Skeletal muscle satellite cell (primary cell): ENCODE measurements around the gene LRP1B.

ENCODE experiments used
- H3K27me3 ChIP-seq: 2 replicates; pipeline ENCODE4 v1.7.0; 2013; ENCODE audit warnings: low read length; ENCODE audit not compliant: control insufficient read depth, insufficient read depth
- H3K36me3 ChIP-seq: 2 replicates; pipeline ENCODE4 v1.7.0; 2013; ENCODE audit warnings: mild to moderate bottlenecking, control low read depth, low read length; ENCODE audit not compliant: insufficient read depth
- H3K4me1 ChIP-seq: 2 replicates; pipeline ENCODE4 v1.7.0; 2013; ENCODE audit warnings: low read length; ENCODE audit not compliant: control insufficient read depth, insufficient read depth
- H3K4me2 ChIP-seq: 2 replicates; pipeline ENCODE4 v1.7.0; 2013; ENCODE audit warnings: mild to moderate bottlenecking, low read length
- H3K4me3 ChIP-seq: 2 replicates; pipeline ENCODE4 v1.7.0; 2013; ENCODE audit warnings: low read length
- H3K9ac ChIP-seq: 2 replicates; pipeline ENCODE4 v1.7.0; 2013; ENCODE audit warnings: mild to moderate bottlenecking, low read depth, low read length, moderate library complexity
- H3K9me3 ChIP-seq: replicated peaks from 2 replicates; pipeline ENCODE4 v1.7.0; 2013; ENCODE audit warnings: mild to moderate bottlenecking, control low read depth, low read length

The LRP1B gene

DNA sequence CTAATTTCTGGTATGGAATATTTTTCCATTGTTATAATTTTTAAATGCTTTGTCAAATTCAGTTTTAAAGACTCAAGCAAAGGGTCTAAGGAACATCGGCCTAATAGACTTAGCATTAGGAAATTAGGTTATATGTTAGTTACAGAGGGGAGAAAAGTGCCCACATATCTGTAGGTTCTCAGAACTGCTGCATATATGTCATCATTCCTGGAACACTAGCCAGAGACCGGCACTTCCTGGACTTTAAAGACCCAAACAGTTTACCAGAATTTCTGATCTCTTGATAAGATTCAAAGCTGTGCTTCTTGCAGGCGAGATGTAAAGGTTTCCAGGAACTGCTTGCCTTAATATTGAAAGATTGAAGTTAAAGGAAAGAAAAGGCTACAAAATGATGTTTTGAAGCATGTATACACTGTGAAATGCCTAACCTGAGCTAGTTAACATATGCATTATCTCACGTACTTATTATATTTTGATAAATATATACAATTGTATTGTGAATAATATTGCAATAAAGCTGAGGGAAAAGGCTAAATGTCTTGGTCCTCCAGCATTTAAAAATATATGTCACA, 993.6 kb downstream of the LRP1B start:
- Histone ChIP-seq H3K27me3 (no peaks in the 10 kb centered on the region), H3K4me2 (no peak overlapping the region)

GRCh38 chr2:141133883-141134282, 996.9 kb downstream of the LRP1B start:
- no peaks in the 10 kb centered on the region for H3K4me1 ChIP-seq
- H3K4me2 ChIP-seq: no peak overlapping the region
- H3K9me3 ChIP-seq: no peaks in the 10 kb centered on the region
- H3K9ac ChIP-seq: no peak overlapping the region
- no peaks in the 10 kb centered on the region for H3K36me3 ChIP-seq
- no peaks in the 10 kb centered on the region for H3K27me3 ChIP-seq
- no peak overlapping the region for H3K4me3 ChIP-seq

More for the DNA sequence above, 993.6 kb downstream of the LRP1B start:
- Histone ChIP-seq H3K4me1 (no peaks in the 10 kb centered on the region), H3K36me3 (no peaks in the 10 kb centered on the region), H3K9me3 (no peaks in the 10 kb centered on the region), H3K9ac (no peak overlapping the region), H3K4me3 (no peak overlapping the region)

DNA sequence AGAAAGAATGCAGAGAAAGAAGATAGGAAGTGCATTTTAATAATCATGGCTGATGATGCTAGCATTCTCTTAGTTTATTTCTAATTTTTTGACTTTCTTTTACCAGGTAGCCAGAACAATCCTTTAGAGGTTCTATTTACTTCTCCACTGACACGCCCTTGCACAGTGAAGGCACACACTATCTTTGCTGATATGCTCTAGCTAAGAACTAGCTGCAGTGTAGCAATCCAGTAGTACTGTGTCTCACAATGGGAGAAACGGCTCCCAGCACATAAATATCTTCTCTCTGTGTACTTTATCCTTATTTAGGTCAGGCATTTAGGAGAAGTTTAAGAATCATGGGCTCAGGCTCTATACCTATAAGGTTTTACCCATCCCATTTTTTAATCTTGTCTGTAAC, 1005.4 kb downstream of the LRP1B start:
- Histone ChIP-seq H3K36me3 (no peaks in the 10 kb centered on the region), H3K27me3 (no peaks in the 10 kb centered on the region), H3K4me1 (no peaks in the 10 kb centered on the region), H3K9me3 (no peaks in the 10 kb centered on the region), H3K9ac (no peak overlapping the region), H3K4me3 (no peak overlapping the region), H3K4me2 (no peak overlapping the region)

DNA sequence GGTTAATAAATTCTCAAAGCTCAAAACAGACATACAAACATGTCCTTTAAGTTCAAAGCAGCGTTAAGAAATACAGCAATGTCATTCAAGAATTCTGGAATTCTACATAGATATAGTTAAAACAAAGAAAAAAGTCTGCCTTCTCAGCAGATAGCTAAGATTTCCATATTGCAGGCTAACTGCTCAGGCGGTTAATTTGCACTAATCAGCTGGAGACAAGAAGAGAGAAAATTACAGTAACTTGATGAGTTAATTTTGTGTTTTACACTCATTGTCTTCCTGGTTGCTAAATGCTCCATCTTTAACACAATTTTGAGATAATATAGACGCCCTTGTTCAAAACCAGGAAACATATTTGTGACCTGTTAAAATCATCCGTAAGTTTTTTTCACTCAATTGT, 1012.0 kb downstream of the LRP1B start:
- Histone ChIP-seq H3K4me3 (no peak overlapping the region), H3K9ac (no peak overlapping the region), H3K36me3 (no peaks in the 10 kb centered on the region), H3K4me1 (no peaks in the 10 kb centered on the region), H3K9me3 (no peaks in the 10 kb centered on the region), H3K4me2 (no peak overlapping the region), H3K27me3 (no peaks in the 10 kb centered on the region)

GRCh38 chr2:141113301-141113700, 1017.5 kb downstream of the LRP1B start:
- no peaks in the 10 kb centered on the region for H3K4me1 ChIP-seq
- H3K9me3 ChIP-seq: no peaks in the 10 kb centered on the region
- no peak overlapping the region for H3K9ac ChIP-seq
- H3K36me3 ChIP-seq: no peaks in the 10 kb centered on the region
- H3K4me2 ChIP-seq: no peak overlapping the region
- H3K27me3 ChIP-seq: no peaks in the 10 kb centered on the region
- H3K4me3 ChIP-seq: no peak overlapping the region

GRCh38 chr2:141109633-141110032, 1021.2 kb downstream of the LRP1B start:
- Histone ChIP-seq H3K36me3 (no peaks in the 10 kb centered on the region), H3K4me3 (no peak overlapping the region), H3K9me3 (no peaks in the 10 kb centered on the region), H3K27me3 (no peaks in the 10 kb centered on the region), H3K9ac (no peak overlapping the region), H3K4me2 (no peak overlapping the region), H3K4me1 (no peaks in the 10 kb centered on the region)

DNA sequence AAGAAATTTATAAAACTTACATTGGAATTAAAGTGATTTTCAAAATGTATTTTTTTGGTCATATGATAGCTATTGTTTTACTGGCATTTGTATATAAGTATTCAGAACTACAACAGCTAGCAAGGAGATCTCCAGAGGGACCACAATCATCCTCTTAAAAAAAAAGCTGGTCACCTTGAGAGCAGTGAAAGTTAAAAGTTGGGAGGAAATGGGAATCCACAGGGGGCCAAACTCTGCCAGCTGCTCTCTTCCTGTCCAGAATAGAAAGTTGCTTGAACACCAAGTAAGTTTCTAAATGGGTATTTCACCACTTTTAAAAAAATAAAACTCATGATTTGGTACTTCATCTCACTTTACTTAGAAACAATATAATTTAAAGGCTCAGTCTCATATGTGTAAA, 1025.1 kb downstream of the LRP1B start:
- Histone ChIP-seq H3K27me3 (no peaks in the 10 kb centered on the region), H3K9ac (no peak overlapping the region), H3K9me3 (no peaks in the 10 kb centered on the region), H3K36me3 (no peaks in the 10 kb centered on the region), H3K4me3 (no peak overlapping the region), H3K4me1 (no peaks in the 10 kb centered on the region), H3K4me2 (no peak overlapping the region)

DNA sequence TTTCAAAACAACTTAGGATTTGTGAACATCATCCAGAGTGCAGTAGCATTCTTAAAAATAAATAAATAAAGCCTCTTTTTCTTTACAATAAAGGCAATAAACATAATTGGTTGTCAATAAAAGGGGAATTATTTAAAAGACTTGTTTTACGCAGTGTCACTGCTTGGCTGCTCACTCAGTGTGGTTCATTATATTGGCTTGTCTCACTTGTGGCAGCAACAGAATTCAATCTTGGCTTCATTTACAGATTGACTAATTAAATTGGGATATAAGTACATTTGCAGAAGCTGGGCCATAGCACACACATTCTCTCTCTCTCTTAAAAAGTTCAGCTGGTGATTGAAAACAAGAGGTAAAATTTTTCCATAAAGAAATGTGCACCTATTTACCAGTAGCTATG, 1027.6 kb downstream of the LRP1B start:
- no peaks in the 10 kb centered on the region for H3K4me1 ChIP-seq
- no peak overlapping the region for H3K4me2 ChIP-seq
- no peak overlapping the region for H3K9ac ChIP-seq
- H3K4me3 ChIP-seq: no peak overlapping the region
- no peaks in the 10 kb centered on the region for H3K9me3 ChIP-seq
- H3K27me3 ChIP-seq: no peaks in the 10 kb centered on the region
- H3K36me3 ChIP-seq: no peaks in the 10 kb centered on the region

- H3K36me3 ChIP-seq: no peaks in the 10 kb centered on the region
- no peak overlapping the region for H3K4me2 ChIP-seq
- no peaks in the 10 kb centered on the region for H3K4me1 ChIP-seq
- no peaks in the 10 kb centered on the region for H3K9me3 ChIP-seq
- H3K4me3 ChIP-seq: no peak overlapping the region
- no peaks in the 10 kb centered on the region for H3K27me3 ChIP-seq
- H3K9ac ChIP-seq: no peak overlapping the region
Observed at GRCh38 chr2:141079231-141079630, 1051.6 kb downstream of the LRP1B start.

GRCh38 chr2:141075753-141076152, 1055.1 kb downstream of the LRP1B start:
- Histone ChIP-seq H3K27me3 (no peaks in the 10 kb centered on the region), H3K36me3 (no peaks in the 10 kb centered on the region), H3K4me3 (no peak overlapping the region), H3K4me1 (no peaks in the 10 kb centered on the region), H3K9ac (no peak overlapping the region), H3K4me2 (no peak overlapping the region), H3K9me3 (no peaks in the 10 kb centered on the region)

DNA sequence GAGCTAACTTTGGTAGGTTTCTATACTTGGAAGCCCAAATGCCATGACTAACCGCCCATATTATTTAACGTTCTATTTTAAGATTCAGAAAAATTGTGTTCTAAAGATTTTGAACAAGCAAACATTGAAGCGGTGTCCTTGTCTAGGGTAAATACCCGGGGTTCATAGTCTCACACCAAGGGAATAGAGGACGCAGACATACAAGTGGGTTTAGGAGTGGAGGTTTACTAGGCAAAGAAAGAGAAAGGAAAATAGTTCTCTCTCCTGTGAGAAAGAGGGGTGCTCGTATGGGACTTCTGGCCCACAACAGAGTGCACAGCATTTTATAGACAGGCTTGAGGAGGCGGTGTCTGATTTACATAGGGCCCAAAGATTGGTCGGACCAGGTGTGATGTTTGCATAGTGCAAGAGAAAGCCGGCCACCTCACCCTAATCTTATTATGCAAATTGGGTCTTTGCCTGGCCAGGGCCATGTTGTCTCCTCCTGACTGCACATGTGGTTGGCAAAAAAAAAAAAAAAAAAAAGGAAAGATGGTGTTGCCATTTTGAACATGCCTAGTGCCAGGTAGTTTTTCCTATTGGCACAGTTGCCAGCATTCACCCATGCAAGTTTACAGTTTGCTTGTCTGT, 1062.6 kb downstream of the LRP1B start:
- Histone ChIP-seq H3K27me3 (no peaks in the 10 kb centered on the region), H3K36me3 (no peaks in the 10 kb centered on the region), H3K9me3 (no peaks in the 10 kb centered on the region), H3K4me1 (no peaks in the 10 kb centered on the region), H3K4me3 (no peak overlapping the region), H3K9ac (no peak overlapping the region), H3K4me2 (no peak overlapping the region)

GRCh38 chr2:141065042-141065441, 1065.8 kb downstream of the LRP1B start:
- H3K4me2 ChIP-seq: no peak overlapping the region
- no peaks in the 10 kb centered on the region for H3K36me3 ChIP-seq
- no peaks in the 10 kb centered on the region for H3K4me1 ChIP-seq
- H3K27me3 ChIP-seq: no peaks in the 10 kb centered on the region
- H3K9me3 ChIP-seq: no peaks in the 10 kb centered on the region
- H3K4me3 ChIP-seq: no peak overlapping the region
- no peak overlapping the region for H3K9ac ChIP-seq
